ENCODE results near the gene TSHR.

DNA sequence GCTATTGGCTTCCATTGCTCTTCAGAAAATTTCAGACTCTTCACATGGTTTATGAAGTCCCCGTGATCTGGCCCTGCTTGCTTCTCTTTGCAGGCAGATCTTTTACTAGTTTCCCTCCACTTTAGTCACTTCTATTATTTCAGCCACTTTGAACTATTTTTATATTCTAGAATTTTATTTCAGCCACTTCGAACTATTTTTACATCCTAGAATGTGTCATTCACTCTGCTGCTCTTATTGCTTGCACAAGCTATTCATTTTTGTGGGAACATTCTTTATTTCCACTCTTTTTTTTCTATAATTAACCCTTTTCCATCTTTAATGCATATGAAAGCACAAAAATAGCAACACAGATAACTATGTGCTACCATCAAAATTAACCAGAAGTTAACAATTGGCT is 24.5 kb downstream of the TSHR start:
- TF ChIP-seq, protein P1, sequence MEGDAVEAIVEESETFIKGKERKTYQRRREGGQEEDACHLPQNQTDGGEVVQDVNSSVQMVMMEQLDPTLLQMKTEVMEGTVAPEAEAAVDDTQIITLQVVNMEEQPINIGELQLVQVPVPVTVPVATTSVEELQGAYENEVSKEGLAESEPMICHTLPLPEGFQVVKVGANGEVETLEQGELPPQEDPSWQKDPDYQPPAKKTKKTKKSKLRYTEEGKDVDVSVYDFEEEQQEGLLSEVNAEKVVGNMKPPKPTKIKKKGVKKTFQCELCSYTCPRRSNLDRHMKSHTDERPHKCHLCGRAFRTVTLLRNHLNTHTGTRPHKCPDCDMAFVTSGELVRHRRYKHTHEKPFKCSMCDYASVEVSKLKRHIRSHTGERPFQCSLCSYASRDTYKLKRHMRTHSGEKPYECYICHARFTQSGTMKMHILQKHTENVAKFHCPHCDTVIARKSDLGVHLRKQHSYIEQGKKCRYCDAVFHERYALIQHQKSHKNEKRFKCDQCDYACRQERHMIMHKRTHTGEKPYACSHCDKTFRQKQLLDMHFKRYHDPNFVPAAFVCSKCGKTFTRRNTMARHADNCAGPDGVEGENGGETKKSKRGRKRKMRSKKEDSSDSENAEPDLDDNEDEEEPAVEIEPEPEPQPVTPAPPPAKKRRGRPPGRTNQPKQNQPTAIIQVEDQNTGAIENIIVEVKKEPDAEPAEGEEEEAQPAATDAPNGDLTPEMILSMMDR (IDR thresholded peaks at IDR 0.05; ENCODE audit: insufficient read depth, low read depth, low read length), result no peak
- no peak for TF ChIP-seq EZH2 (IDR thresholded peaks at IDR 0.05; ENCODE audit: insufficient read depth, low read length)

Data from astrocyte (in vitro differentiated cells and primary cell).